Spleen (tissue), 7 donors: ENCODE data around the gene KRTAP9-9.

Experiments
- POLR2AphosphoS5 ChIP-seq, 3 donors: sonication (generic); formaldehyde crosslinking; IDR thresholded peaks; one replicate each; pipeline ENCODE4 v1.5.1; 2017; ENCODE audit warnings: antibody characterized with exemption in 3 of 3
- TF ChIP-seq, protein P1 (sequence below), 11 experiments: fragments of 200-600 bp in 7 of 11; fragments of 450-650 bp in 4 of 11; sonication (generic) in 4 of 11; IDR thresholded peaks in 8 of 11; conservative IDR thresholded peaks in 3 of 11; 1 replicate in 7 of 11; 2 replicates in 4 of 11; pipeline versions ENCODE4 v1.4.0 to v1.8.0; 2016 to 2021; ENCODE audit warnings: antibody characterized with exemption in 11 of 11, inconsistent platforms in 4 of 11, mild to moderate bottlenecking in 1 of 11
- donor health status: DM: no; HTN: no; CAD: no; lungs with moderate emphysema.
- donor health status: DM: no; HTN: no; CAD: no.
- donor health status: DM: no; HTN: no; CAD: no.

DNA sequence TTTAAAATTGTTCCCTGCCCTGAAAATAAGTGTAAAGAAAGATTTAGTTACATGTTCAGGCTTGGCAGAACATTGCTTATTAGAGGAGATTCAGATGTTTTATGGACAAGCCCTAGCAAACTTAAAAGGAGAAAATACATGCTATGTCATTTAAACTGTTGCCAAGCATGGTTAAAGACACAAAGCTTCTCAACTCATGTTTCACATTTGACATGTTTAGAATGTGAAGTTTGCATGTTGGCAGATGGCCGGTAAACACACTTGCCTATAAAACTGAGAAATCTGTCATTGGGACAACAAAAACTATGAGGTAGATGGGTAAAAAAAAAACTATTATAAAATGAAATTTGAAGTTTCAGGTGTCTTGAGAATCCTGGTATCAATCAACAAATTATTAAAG is 41.7 kb downstream of the KRTAP9-9 start:
- TF ChIP-seq, protein P1, sequence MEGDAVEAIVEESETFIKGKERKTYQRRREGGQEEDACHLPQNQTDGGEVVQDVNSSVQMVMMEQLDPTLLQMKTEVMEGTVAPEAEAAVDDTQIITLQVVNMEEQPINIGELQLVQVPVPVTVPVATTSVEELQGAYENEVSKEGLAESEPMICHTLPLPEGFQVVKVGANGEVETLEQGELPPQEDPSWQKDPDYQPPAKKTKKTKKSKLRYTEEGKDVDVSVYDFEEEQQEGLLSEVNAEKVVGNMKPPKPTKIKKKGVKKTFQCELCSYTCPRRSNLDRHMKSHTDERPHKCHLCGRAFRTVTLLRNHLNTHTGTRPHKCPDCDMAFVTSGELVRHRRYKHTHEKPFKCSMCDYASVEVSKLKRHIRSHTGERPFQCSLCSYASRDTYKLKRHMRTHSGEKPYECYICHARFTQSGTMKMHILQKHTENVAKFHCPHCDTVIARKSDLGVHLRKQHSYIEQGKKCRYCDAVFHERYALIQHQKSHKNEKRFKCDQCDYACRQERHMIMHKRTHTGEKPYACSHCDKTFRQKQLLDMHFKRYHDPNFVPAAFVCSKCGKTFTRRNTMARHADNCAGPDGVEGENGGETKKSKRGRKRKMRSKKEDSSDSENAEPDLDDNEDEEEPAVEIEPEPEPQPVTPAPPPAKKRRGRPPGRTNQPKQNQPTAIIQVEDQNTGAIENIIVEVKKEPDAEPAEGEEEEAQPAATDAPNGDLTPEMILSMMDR (IDR thresholded peaks at IDR 0.05 in 8 of 11, conservative IDR thresholded peaks at IDR 0.05 in 3 of 11), result no peak
- no peak for TF ChIP-seq POLR2AphosphoS5 (IDR thresholded peaks at IDR 0.05)
